ENCODE measurements around the gene OCRL. TPM values are rescaled to one million over a fixed set of nuclear protein-coding genes. Genes with fewer than 3 reads are reported as not detected.

Gene OCRL
- total and polyA plus RNA-seq, 2 of the 13 experiments (the other 11 are each of a cell fraction or from before 2014, with no cell fraction given): 13.4 to 32.0 TPM

- TF ChIP-seq ZNF639 (CRISPR knock-in tag; conservative IDR thresholded peaks at IDR 0.05) (no peak), MED8 (CRISPR knock-in tag; IDR thresholded peaks at IDR 0.05; ENCODE audit: insufficient replicate concordance) (no peak), ZNF530 (CRISPR knock-in tag; IDR thresholded peaks at IDR 0.05; ENCODE audit: low read depth) (no peak), POLR2G (IDR thresholded peaks at IDR 0.05; ENCODE audit: low read depth, low read length) (no peak), ZSCAN20 (CRISPR knock-in tag; IDR thresholded peaks at IDR 0.05; ENCODE audit: borderline replicate concordance) (no peak), ZNF260 (CRISPR knock-in tag; IDR thresholded peaks at IDR 0.05; ENCODE audit: borderline replicate concordance, low read depth) (no peak), KLF9 (CRISPR knock-in tag; IDR thresholded peaks at IDR 0.05; ENCODE audit: low read depth) (no peak), ZBTB2 (CRISPR knock-in tag; IDR thresholded peaks at IDR 0.05; ENCODE audit: low read depth) (no peak)
- TF ChIP-seq, protein P1, sequence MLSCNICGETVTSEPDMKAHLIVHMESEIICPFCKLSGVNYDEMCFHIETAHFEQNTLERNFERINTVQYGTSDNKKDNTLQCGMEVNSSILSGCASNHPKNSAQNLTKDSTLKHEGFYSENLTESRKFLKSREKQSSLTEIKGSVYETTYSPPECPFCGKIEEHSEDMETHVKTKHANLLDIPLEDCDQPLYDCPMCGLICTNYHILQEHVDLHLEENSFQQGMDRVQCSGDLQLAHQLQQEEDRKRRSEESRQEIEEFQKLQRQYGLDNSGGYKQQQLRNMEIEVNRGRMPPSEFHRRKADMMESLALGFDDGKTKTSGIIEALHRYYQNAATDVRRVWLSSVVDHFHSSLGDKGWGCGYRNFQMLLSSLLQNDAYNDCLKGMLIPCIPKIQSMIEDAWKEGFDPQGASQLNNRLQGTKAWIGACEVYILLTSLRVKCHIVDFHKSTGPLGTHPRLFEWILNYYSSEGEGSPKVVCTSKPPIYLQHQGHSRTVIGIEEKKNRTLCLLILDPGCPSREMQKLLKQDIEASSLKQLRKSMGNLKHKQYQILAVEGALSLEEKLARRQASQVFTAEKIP (CRISPR knock-in tag; IDR thresholded peaks at IDR 0.05; ENCODE audit: borderline replicate concordance): no peak
- no peak overlapping the region for H2AFZ ChIP-seq (ENCODE audit: low read length)
- WGBS (ENCODE audit: low lambda C conversion rate): 100% methylated on average over 1 of the region's 1 CpG
- peaks cover 1 to 13% of the 10 kb centered on the region in 2 experiments; a peak in 2 of 5 replicates for H3K36me3 ChIP-seq (replicated peaks in 1 of 2; ENCODE audit: control insufficient read depth in 1 of 2, insufficient read depth in 2 of 2, low read length in 2 of 2)
- CTCF ChIA-PET (ENCODE audit: low intra/inter-chr PET ratio, low total read pairs): no interaction called here
- no peaks in the 10 kb centered on the region for H3K9me3 ChIP-seq (ENCODE audit: low read length)
- ATAC-seq: no peak
- no peak for FAIRE-seq
- POLR2A ChIA-PET: no interaction called here
- no peak overlapping the region for H3K4me2 ChIP-seq (ENCODE audit: low read depth, low read length)
- in situ Hi-C loops (cut with HindIII; ENCODE audit: extremely low pct_ligation_motif_present, low pct_unique_long_range_greater_than_20kb) (no loop called here), intact Hi-C loops (cut with micrococcal nuclease; ENCODE audit: unreplicated experiment) (no loop called here)
- no peaks in the 10 kb centered on the region for H4K20me1 ChIP-seq (ENCODE audit: insufficient read depth, low read length)
- no peaks in the 10 kb centered on the region for H3K79me2 ChIP-seq (ENCODE audit: insufficient read depth, low read length)
- BruUV-seq (replicated peaks): no TSS peak
- no peak overlapping the region for H3K9ac ChIP-seq (ENCODE audit: insufficient read depth, low read depth, low read length)
- H3K4me3 ChIP-seq (replicated peaks in 1 of 3; ENCODE audit: insufficient read depth in 1 of 3, low read depth in 2 of 3, low read length in 3 of 3): no peak overlapping the region
- no peak overlapping the region for H3K27ac ChIP-seq (ENCODE audit: extremely low read length, insufficient read depth, low read length)
- no peak for DNase-seq (ENCODE audit: low spot score)
- H3K4me1 ChIP-seq (ENCODE audit: insufficient read depth, low read length): no peaks in the 10 kb centered on the region
- H3K27me3 ChIP-seq (ENCODE audit: control insufficient read depth in 1 of 2, insufficient read depth in 2 of 2, low read length in 2 of 2): no peaks in the 10 kb centered on the region
Measured at GRCh38 chrX:129594781-129595180, 54.7 kb downstream of the OCRL start.

Measured in HepG2 (cell line).